Osteocyte (in vitro differentiated cells): ENCODE data around the gene AK9. TPM values are rescaled to one million over a fixed set of nuclear protein-coding genes. Genes with fewer than 3 reads are reported as not detected.

Source experiments
- DNase-seq: peaks from one replicate; pipeline ENCODE4 v3.0.0; 2021; ENCODE audit warnings: mixed read lengths; ENCODE audit not compliant: unreplicated experiment; ENCODE audit errors: extremely low spot score
- H3K27ac Mint-ChIP-seq: one replicate; pipeline ENCODE4 v1.8.0; 2021; ENCODE audit warnings: mild to moderate bottlenecking, mixed read lengths; ENCODE audit not compliant: unreplicated experiment
- H3K27me3 Mint-ChIP-seq: one replicate; pipeline ENCODE4 v1.8.0; 2021; ENCODE audit warnings: mixed read lengths; ENCODE audit not compliant: unreplicated experiment
- H3K36me3 Mint-ChIP-seq: one replicate; pipeline ENCODE4 v1.8.0; 2021; ENCODE audit warnings: mixed read lengths; ENCODE audit not compliant: unreplicated experiment
- H3K4me1 Mint-ChIP-seq: one replicate; pipeline ENCODE4 v1.8.0; 2021; ENCODE audit warnings: mixed read lengths; ENCODE audit not compliant: unreplicated experiment
- H3K4me3 Mint-ChIP-seq: one replicate; pipeline ENCODE4 v1.8.0; 2021; ENCODE audit warnings: mild to moderate bottlenecking, moderate library complexity, mixed read lengths; ENCODE audit not compliant: unreplicated experiment
- H3K9me3 Mint-ChIP-seq: one replicate; pipeline ENCODE4 v1.8.0; 2021; ENCODE audit warnings: mixed read lengths; ENCODE audit not compliant: unreplicated experiment
- CTCF ChIP-seq: fragments of 200-600 bp; sonication (generic); IDR thresholded peaks from 2 replicates; pipeline ENCODE4 v1.5.0; 2021; ENCODE audit warnings: antibody characterized with exemption, mild to moderate bottlenecking, moderate library complexity
- total RNA-seq: library from RNA; stranded (reverse); gene quantifications from 2 replicates; pipeline ENCODE4 v1.2.1, GENCODE V29; 2021

The AK9 gene
- total RNA-seq, 1 donor from 2014 or later: 5.3 TPM

- no peak for TF ChIP-seq CTCF
- Mint-ChIP-seq H3K36me3 (peaks cover 25% of the 10 kb centered on the region), H3K4me1 (peaks cover 39% of the 10 kb centered on the region), H3K27me3 (no peaks in the 10 kb centered on the region), H3K27ac (no peak overlapping the region), H3K9me3 (no peaks in the 10 kb centered on the region), H3K4me3 (no peak overlapping the region)
- no peak for DNase-seq
These were observed 210.0 kb downstream of the AK9 start for GRCh38 chr6:109480993-109481480.

GRCh38 chr6:109478841-109479624 is 212.0 kb downstream of the AK9 start:
- Mint-ChIP-seq H3K4me1 (peaks cover 39% of the 10 kb centered on the region), H3K27me3 (no peaks in the 10 kb centered on the region), H3K9me3 (no peaks in the 10 kb centered on the region), H3K4me3 (peak overlapping the region; percentile 23), H3K27ac (peak overlapping the region; percentile 58), H3K36me3 (peaks cover 37% of the 10 kb centered on the region)
- TF ChIP-seq CTCF: no peak
- no peak for DNase-seq

- Mint-ChIP-seq H3K27me3 (no peaks in the 10 kb centered on the region), H3K27ac (peak overlapping the region; percentile 58), H3K4me1 (peaks cover 39% of the 10 kb centered on the region), H3K4me3 (peak overlapping the region; percentile 23), H3K9me3 (no peaks in the 10 kb centered on the region), H3K36me3 (peaks cover 44% of the 10 kb centered on the region)
- no peak for DNase-seq
- TF ChIP-seq CTCF: no peak
These were observed 212.7 kb downstream of the AK9 start for GRCh38 chr6:109478222-109478805.

GRCh38 chr6:109477725-109478124 is 213.3 kb downstream of the AK9 start:
- no peak overlapping the region for H3K4me3 Mint-ChIP-seq
- peak overlapping the region; percentile 28 for H3K27ac Mint-ChIP-seq
- no peak for TF ChIP-seq CTCF
- peaks cover 49% of the 10 kb centered on the region for H3K36me3 Mint-ChIP-seq
- H3K27me3 Mint-ChIP-seq: no peaks in the 10 kb centered on the region
- DNase-seq: no peak
- no peaks in the 10 kb centered on the region for H3K9me3 Mint-ChIP-seq
- peaks cover 39% of the 10 kb centered on the region for H3K4me1 Mint-ChIP-seq

- DNase-seq: no peak
- Mint-ChIP-seq H3K36me3 (peaks cover 54% of the 10 kb centered on the region), H3K9me3 (no peaks in the 10 kb centered on the region), H3K4me1 (peaks cover 36% of the 10 kb centered on the region), H3K27me3 (no peaks in the 10 kb centered on the region), H3K27ac (no peak overlapping the region), H3K4me3 (no peak overlapping the region)
- TF ChIP-seq CTCF: no peak
These were observed 213.8 kb downstream of the AK9 start for GRCh38 chr6:109477184-109477583.
